Measurements from ENCODE around the gene MTCH1.

MTCH1 gene

DNA sequence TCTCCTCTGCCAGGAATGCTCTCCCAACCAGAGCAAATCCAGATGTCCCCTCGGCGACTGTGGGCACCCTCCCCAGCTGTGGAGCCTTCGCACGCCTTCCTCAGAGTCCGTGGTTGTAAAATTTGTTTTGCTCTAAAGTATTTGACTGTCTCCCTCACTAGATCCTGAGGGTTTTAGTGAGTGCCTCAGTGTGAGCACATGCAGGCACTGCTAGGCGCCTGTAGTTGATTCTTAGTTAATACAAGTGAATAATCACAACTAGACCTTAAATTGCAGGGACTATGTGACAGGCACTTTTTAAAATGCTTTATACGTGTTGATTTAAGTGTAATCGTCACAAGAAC is 680 bp upstream of the MTCH1 start:
- POLR2A ChIA-PET: interaction anchor here (0.7 to 1.6 kb wide), 10 partner anchors 9 to 220 kb away, joined by 3 to 6 read pairs (median 4); partner anchors contain the start of genes C6orf89 and PPIL1

DNA sequence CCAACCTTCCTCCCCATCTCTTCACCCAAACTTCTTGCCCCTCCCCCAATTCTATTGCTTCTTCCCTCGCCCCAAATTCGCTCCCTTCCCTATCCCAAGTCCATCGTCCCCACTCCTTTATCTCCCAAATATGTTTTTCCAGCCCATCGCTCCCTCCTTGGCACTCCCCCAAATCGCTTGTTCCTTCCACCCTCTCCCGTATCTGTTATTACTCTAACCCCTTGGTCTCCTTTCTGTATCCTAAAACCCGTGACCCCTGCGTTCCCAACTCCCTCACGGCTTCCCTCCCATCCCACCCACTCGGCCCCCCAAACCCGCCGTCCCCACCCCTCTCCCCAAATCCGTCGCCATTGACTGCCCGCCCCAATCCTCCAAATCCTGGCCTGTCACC is 584 bp downstream of the MTCH1 start:
- ChIA-PET POLR2A (interaction anchor here (1.0 to 1.6 kb wide), 8 partner anchors 7 to 219 kb away, joined by 3 to 6 read pairs (median 4); partner anchors contain the start of genes C6orf89 and PPIL1), CTCF (interaction anchor here (0.9 to 5.5 kb wide), 8 partner anchors 8 to 225 kb away, joined by 3 to 24 read pairs (median 6); partner anchors contain the start of gene C6orf89)
- TF ChIP-seq, protein P1, sequence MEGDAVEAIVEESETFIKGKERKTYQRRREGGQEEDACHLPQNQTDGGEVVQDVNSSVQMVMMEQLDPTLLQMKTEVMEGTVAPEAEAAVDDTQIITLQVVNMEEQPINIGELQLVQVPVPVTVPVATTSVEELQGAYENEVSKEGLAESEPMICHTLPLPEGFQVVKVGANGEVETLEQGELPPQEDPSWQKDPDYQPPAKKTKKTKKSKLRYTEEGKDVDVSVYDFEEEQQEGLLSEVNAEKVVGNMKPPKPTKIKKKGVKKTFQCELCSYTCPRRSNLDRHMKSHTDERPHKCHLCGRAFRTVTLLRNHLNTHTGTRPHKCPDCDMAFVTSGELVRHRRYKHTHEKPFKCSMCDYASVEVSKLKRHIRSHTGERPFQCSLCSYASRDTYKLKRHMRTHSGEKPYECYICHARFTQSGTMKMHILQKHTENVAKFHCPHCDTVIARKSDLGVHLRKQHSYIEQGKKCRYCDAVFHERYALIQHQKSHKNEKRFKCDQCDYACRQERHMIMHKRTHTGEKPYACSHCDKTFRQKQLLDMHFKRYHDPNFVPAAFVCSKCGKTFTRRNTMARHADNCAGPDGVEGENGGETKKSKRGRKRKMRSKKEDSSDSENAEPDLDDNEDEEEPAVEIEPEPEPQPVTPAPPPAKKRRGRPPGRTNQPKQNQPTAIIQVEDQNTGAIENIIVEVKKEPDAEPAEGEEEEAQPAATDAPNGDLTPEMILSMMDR (IDR thresholded peaks at IDR 0.05; ENCODE audit: insufficient read depth, low read length, missing control alignments): no peak
- no peak for DNase-seq (ENCODE audit: low read depth, low spot score)
- peak overlapping the region; percentile 99 for H3K4me3 ChIP-seq (ENCODE audit: low read depth, low read length)

More for the DNA sequence above, 680 bp upstream of the MTCH1 start:
- peak overlapping the region; percentile 99 for H3K4me3 ChIP-seq (ENCODE audit: low read depth, low read length)
- DNase-seq (ENCODE audit: low read depth, low spot score): no peak
- CTCF ChIA-PET: interaction anchor here (1.0 to 5.5 kb wide), 5 partner anchors 9 to 221 kb away, joined by 3 to 24 read pairs (median 7); partner anchors contain the start of gene C6orf89
- TF ChIP-seq, protein P1 (IDR thresholded peaks at IDR 0.05; ENCODE audit: insufficient read depth, low read length, missing control alignments): no peak

DNA sequence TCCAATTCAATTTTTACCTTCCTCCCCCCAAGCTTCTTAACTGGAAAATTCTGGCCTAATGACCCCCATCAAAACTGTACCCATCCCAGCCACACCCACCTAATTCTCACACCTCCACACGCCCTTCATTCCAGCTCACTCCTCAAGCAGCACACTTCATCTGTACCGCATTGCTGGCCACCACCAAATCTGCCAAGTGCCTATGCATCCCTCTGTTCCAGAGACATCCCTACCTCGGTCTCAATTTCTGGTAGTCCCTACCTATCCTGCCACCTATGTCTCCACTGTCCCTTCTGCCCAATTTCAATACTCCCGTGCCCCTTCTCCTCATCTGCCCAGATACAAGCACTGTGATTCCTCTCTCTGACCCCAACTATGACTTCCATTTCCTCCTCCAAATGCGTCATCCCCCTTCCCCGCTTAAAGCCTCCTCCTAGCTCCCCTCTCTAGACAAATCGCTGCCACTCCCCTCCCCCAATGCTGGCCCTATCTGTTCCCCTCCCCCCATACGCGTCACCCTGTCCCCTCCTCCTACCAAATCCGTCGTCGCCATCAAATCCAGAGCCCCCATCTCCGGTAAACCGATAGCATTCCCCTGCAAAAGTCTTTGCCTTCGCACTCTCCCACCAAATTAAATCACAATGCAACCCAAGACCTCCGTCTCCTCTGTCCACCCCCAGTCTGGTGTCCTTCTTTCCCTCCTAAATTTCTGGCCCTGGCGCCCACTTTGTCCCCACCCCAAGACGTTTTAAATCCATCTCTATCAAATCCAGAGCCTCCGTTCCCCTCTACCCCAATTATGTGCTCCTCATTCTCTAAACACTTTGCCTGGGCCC is 1.2 kb downstream of the MTCH1 start:
- CTCF ChIA-PET: interaction anchor here (1.0 to 2.5 kb wide), 4 partner anchors 8 to 226 kb away, joined by 4 to 13 read pairs (median 8); no protein-coding TSS in a partner anchor
- TF ChIP-seq, protein P1 (IDR thresholded peaks at IDR 0.05; ENCODE audit: insufficient read depth, low read length, missing control alignments): no peak

DNA sequence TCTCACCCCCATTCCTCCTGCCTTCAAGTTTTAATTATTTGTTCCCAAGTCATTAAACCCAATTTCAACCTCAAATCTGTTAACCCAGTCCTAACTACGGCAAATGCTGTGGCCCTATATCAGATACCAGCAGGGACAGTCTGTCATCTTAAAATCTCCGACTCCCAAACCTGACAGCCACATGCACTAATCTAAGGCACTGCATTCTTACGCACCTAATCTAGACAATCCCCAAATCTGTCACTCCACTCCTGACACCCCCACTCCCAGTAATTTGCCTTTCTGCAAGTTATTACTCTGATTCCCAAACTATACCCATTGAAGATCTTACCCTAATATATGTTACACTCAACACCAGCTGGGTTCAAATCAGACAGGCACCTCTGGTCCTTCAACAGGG is 2.5 kb downstream of the MTCH1 start:
- TF ChIP-seq, protein P1 (IDR thresholded peaks at IDR 0.05; ENCODE audit: insufficient read depth, low read length, missing control alignments): no peak
- ChIA-PET POLR2A (no interaction called here), CTCF (interaction anchor here (2.5 kb wide), 1 partner anchor 35 kb away, joined by 13 read pairs; no protein-coding TSS in a partner anchor)
- H3K4me3 ChIP-seq (ENCODE audit: low read depth, low read length): peak overlapping the region; percentile 99
- no peak for DNase-seq (ENCODE audit: low read depth, low spot score)

More for the DNA sequence above, 1.2 kb downstream of the MTCH1 start:
- H3K4me3 ChIP-seq (ENCODE audit: low read depth, low read length): peak overlapping the region; percentile 99
- POLR2A ChIA-PET: interaction anchor here (1.1 kb wide), 1 partner anchor 99 kb away, joined by 3 read pairs; the partner anchor contains the start of gene C6orf89
- peak; percentile 28 for DNase-seq (ENCODE audit: low read depth, low spot score)

DNA sequence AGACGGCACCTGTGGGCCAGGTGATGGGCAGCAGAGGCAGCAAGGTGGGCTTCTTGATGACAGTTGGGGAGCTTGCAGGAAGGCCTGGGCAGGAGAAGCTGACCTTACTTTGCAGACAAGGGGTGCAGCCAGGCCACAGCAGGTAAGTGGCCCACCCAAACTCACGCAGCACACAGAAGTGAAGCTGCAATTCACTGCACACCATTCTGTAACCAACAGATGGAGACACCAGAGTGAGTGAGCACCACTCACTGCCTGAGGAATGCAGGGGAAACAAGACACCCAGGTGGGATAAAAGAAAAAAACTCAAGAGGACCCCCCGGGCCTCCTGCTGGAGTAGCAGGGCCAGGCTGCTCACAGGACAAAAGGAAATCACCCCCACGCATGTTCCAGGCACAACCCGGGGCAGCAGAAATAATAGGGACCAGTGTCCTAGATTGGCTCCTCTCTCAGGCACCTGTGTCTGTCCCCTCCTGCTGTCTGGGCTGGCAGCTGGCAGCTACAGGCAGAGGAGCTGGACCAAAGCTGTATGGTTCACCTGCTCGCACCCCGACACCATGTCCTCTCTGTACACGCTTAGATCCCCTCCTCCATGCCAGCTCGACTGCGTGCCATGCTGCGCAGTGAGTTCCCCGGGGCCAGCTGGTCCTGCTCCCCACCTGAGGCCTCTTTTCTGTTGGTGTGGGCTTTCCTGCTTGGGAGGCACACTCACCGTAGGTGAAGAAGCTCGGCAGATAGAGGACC is 4.9 kb downstream of the MTCH1 start:
- DNase-seq (ENCODE audit: low read depth, low spot score): no peak
- POLR2A ChIA-PET: no interaction called here
- CTCF ChIA-PET: interaction anchor here (0.6 to 8.6 kb wide), 12 partner anchors 15 to 229 kb away, joined by 3 to 87 read pairs (median 4); partner anchors contain the start of gene C6orf89
- no peak overlapping the region for H3K4me3 ChIP-seq (ENCODE audit: low read depth, low read length)
- TF ChIP-seq, protein P1 (IDR thresholded peaks at IDR 0.05; ENCODE audit: insufficient read depth, low read length, missing control alignments): no peak

Data from AG04449 (cell line).